NCI-H2227 (cell line): ENCODE data around the gene TRIM13.
"Not testable (repeated sequence)": the region's sequence is repeated elsewhere in the genome, so short reads cannot be mapped to it uniquely, and the experiment has no call there.

Source experiments
- DNase-seq: peaks from one replicate; lab custom pipeline; 2025; ENCODE audit not compliant: unreplicated experiment; lab: John Stamatoyannopoulos, UW

Gene TRIM13

GRCh38 chr13:49996951-49997895 is at the start of gene TRIM13:
Gene TRIM13, plus strand, starts transcription at chr13:49997042. Its CDS starts 14,899 bp downstream, at chr13:50011941.
- DNase-seq = peak; percentile 90

- DNase-seq = not testable (repeated sequence)
Measured at GRCh38 chr13:49948777-49949270, 48.0 kb upstream of the TRIM13 start.

GRCh38 chr13:49951754-49952535 is 44.9 kb upstream of the TRIM13 start:
- no peak for DNase-seq

GRCh38 chr13:49953560-49953959 is 43.3 kb upstream of the TRIM13 start:
- DNase-seq = no peak

GRCh38 chr13:49954674-49955455 is 42.0 kb upstream of the TRIM13 start:
- DNase-seq = no peak

- DNase-seq = no peak
Measured at GRCh38 chr13:49956131-49956530, 40.7 kb upstream of the TRIM13 start.

GRCh38 chr13:49958321-49958720 is 38.5 kb upstream of the TRIM13 start:
- no peak for DNase-seq

GRCh38 chr13:49967456-49967855 is 29.4 kb upstream of the TRIM13 start:
- no peak for DNase-seq

GRCh38 chr13:49972709-49973108 is 24.1 kb upstream of the TRIM13 start:
- DNase-seq = no peak

- no peak for DNase-seq
Measured at GRCh38 chr13:49975826-49976225, 21.0 kb upstream of the TRIM13 start.

GRCh38 chr13:49976314-49977258 is 20.3 kb upstream of the TRIM13 start:
- DNase-seq = peak; percentile 69

GRCh38 chr13:49977992-49978391 is 18.9 kb upstream of the TRIM13 start:
- no peak for DNase-seq

GRCh38 chr13:49980266-49980665 is 16.6 kb upstream of the TRIM13 start:
- no peak for DNase-seq

GRCh38 chr13:49985129-49985528 is 11.7 kb upstream of the TRIM13 start:
- no peak for DNase-seq

GRCh38 chr13:49986471-49986870 is 10.4 kb upstream of the TRIM13 start:
- DNase-seq = no peak

- not testable (repeated sequence) for DNase-seq
Measured at GRCh38 chr13:49990612-49991011, 6.2 kb upstream of the TRIM13 start.

- DNase-seq = no peak
Measured at GRCh38 chr13:49993111-49993510, 3.7 kb upstream of the TRIM13 start.

GRCh38 chr13:49993666-49994065 is 3.2 kb upstream of the TRIM13 start:
- no peak for DNase-seq

GRCh38 chr13:49995625-49996101 is 1.2 kb upstream of the TRIM13 start:
- DNase-seq = peak; percentile 55
